ENCODE results near the gene HDAC11. TPM values are rescaled to one million over a fixed set of nuclear protein-coding genes. Genes with fewer than 3 reads are reported as not detected.

Gene HDAC11
- total and polyA plus RNA-seq, 2 of the 13 experiments (the other 11 are each of a cell fraction or from before 2014, with no cell fraction given) = 13.7 to 33.1 TPM

DNA sequence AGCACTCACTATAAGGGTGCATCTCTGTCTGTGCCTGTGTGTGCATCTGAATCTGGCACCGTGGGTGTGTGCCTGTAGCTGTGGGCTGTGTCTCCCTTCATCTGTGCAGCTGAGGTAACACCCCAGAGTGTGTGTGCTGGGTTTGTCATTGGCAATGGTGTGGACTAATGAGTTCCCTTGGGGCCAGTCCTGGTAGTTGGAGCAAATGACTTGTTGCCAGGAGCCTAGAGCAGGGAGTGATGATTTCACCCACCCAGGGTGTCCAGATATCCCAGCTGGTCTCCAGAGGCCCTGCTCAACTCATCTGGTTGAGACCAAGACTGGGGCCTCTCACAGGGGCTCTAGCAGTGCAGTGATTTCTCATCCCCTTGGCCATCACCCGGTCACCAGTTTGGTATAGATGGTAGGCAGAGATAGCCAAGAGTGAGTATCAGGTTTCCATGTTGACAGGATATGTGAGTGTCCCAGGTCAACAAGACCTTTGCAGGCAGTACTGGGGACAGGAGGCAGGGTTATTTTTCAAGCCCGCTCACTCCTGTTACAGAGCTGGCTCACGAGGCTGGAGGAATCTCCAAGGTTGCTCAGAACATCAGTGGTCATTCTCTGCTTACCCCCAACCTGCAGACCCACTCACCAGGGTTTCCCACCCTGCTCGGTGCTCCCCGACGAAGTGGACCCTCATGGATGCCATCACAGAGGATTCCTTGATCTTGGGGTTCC is 4.1 kb upstream of the HDAC11 start (continued):
- TF ChIP-seq MAFG (CRISPR knock-in tag; IDR thresholded peaks at IDR 0.05) (no peak), ZNF660 (CRISPR knock-in tag; IDR thresholded peaks at IDR 0.05; ENCODE audit: borderline replicate concordance, low read depth) (no peak), ZNF7 (CRISPR knock-in tag; IDR thresholded peaks at IDR 0.05) (0 out of 2 replicates have a peak, but pooled peaks have one; percentile 38), KDM5A (IDR thresholded peaks at IDR 0.05; ENCODE audit: borderline replicate concordance, low read length) (no peak), PRPF4 (IDR thresholded peaks at IDR 0.05; ENCODE audit: low read depth, low read length, poor library complexity, severe bottlenecking) (no peak), TOE1 (CRISPR knock-in tag; IDR thresholded peaks at IDR 0.05) (no peak), HMG20B (CRISPR knock-in tag; conservative IDR thresholded peaks at IDR 0.05) (peak; percentile 96), ZNF775 (CRISPR knock-in tag; IDR thresholded peaks at IDR 0.05; ENCODE audit: borderline replicate concordance) (no peak), ZFP62 (CRISPR knock-in tag; IDR thresholded peaks at IDR 0.05) (no peak), ATAD3A (CRISPR knock-in tag; IDR thresholded peaks at IDR 0.05) (no peak), TAF15 (IDR thresholded peaks at IDR 0.05; ENCODE audit: low read depth, low read length, poor library complexity, severe bottlenecking) (no peak), NFE2 (CRISPR knock-in tag; IDR thresholded peaks at IDR 0.05) (no peak), THYN1 (CRISPR knock-in tag; IDR thresholded peaks at IDR 0.05; ENCODE audit: borderline replicate concordance, low read depth) (no peak), ZZZ3 (CRISPR knock-in tag; IDR thresholded peaks at IDR 0.05; ENCODE audit: borderline replicate concordance) (no peak), FOXM1 (CRISPR knock-in tag; IDR thresholded peaks at IDR 0.05) (no peak), ZMYM3 (CRISPR knock-in tag; IDR thresholded peaks at IDR 0.05) (peak; percentile 66; the same call in 1 of the 2 replicates), NFYC (CRISPR knock-in tag; IDR thresholded peaks at IDR 0.05) (no peak)
- TF ChIP-seq, protein P1, sequence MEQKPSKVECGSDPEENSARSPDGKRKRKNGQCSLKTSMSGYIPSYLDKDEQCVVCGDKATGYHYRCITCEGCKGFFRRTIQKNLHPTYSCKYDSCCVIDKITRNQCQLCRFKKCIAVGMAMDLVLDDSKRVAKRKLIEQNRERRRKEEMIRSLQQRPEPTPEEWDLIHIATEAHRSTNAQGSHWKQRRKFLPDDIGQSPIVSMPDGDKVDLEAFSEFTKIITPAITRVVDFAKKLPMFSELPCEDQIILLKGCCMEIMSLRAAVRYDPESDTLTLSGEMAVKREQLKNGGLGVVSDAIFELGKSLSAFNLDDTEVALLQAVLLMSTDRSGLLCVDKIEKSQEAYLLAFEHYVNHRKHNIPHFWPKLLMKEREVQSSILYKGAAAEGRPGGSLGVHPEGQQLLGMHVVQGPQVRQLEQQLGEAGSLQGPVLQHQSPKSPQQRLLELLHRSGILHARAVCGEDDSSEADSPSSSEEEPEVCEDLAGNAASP (CRISPR knock-in tag; IDR thresholded peaks at IDR 0.05; ENCODE audit: borderline replicate concordance) = peak; percentile 62; the same call in 1 of the 2 replicates
- TF ChIP-seq, protein P2, sequence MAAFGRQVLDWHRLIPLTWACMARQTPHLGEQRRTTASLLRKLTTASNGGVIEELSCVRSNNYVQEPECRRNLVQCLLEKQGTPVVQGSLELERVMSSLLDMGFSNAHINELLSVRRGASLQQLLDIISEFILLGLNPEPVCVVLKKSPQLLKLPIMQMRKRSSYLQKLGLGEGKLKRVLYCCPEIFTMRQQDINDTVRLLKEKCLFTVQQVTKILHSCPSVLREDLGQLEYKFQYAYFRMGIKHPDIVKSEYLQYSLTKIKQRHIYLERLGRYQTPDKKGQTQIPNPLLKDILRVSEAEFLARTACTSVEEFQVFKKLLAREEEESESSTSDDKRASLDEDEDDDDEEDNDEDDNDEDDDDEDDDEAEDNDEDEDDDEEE (CRISPR knock-in tag; IDR thresholded peaks at IDR 0.05) = no peak
- TF ChIP-seq, protein P3, sequence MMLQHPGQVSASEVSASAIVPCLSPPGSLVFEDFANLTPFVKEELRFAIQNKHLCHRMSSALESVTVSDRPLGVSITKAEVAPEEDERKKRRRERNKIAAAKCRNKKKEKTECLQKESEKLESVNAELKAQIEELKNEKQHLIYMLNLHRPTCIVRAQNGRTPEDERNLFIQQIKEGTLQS (CRISPR knock-in tag; IDR thresholded peaks at IDR 0.05) = no peak
- TF ChIP-seq, protein P4, sequence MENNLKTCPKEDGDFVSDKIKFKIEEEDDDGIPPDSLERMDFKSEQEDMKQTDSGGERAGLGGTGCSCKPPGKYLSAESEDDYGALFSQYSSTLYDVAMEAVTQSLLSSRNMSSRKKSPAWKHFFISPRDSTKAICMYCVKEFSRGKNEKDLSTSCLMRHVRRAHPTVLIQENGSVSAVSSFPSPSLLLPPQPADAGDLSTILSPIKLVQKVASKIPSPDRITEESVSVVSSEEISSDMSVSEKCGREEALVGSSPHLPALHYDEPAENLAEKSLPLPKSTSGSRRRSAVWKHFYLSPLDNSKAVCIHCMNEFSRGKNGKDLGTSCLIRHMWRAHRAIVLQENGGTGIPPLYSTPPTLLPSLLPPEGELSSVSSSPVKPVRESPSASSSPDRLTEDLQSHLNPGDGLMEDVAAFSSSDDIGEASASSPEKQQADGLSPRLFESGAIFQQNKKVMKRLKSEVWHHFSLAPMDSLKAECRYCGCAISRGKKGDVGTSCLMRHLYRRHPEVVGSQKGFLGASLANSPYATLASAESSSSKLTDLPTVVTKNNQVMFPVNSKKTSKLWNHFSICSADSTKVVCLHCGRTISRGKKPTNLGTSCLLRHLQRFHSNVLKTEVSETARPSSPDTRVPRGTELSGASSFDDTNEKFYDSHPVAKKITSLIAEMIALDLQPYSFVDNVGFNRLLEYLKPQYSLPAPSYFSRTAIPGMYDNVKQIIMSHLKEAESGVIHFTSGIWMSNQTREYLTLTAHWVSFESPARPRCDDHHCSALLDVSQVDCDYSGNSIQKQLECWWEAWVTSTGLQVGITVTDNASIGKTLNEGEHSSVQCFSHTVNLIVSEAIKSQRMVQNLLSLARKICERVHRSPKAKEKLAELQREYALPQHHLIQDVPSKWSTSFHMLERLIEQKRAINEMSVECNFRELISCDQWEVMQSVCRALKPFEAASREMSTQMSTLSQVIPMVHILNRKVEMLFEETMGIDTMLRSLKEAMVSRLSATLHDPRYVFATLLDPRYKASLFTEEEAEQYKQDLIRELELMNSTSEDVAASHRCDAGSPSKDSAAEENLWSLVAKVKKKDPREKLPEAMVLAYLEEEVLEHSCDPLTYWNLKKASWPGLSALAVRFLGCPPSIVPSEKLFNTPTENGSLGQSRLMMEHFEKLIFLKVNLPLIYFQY (CRISPR knock-in tag; IDR thresholded peaks at IDR 0.05; ENCODE audit: borderline replicate concordance) = peak; percentile 29; the same call in 1 of the 2 replicates

Measured in HepG2 (cell line).